ENCODE measurements around the gene NUFIP1.
A peak's percentile ranks its signal among the peaks of the same experiment; 100 is the strongest.
"Not testable (repeated sequence)": the region's sequence is repeated elsewhere in the genome, so short reads cannot be mapped to it uniquely, and the experiment has no call there.

The NUFIP1 gene

GRCh38 chr13:44919104-44919804 is 70.0 kb downstream of the NUFIP1 start:
- DNase-seq = no peak

GRCh38 chr13:44918326-44919103 is 70.8 kb downstream of the NUFIP1 start:
- DNase-seq = peak; percentile 87

GRCh38 chr13:44917589-44918325 is 71.5 kb downstream of the NUFIP1 start:
- peak; percentile 96 for DNase-seq

GRCh38 chr13:44912278-44913016 is 76.8 kb downstream of the NUFIP1 start:
- DNase-seq = no peak

GRCh38 chr13:44908712-44909111 is 80.6 kb downstream of the NUFIP1 start:
- DNase-seq = no peak

GRCh38 chr13:44908266-44908665 is 81.0 kb downstream of the NUFIP1 start:
- DNase-seq = no peak

- DNase-seq = no peak
Measured at GRCh38 chr13:44906713-44907112, 82.6 kb downstream of the NUFIP1 start.

- DNase-seq = no peak
Measured at GRCh38 chr13:44906230-44906629, 83.0 kb downstream of the NUFIP1 start.

GRCh38 chr13:44905556-44905955 is 83.7 kb downstream of the NUFIP1 start:
- DNase-seq = no peak

- DNase-seq = peak; percentile 26
Measured at GRCh38 chr13:44904967-44905366, 84.3 kb downstream of the NUFIP1 start.

- DNase-seq = no peak
Measured at GRCh38 chr13:44903574-44903985, 85.7 kb downstream of the NUFIP1 start.

- DNase-seq = no peak
Measured at GRCh38 chr13:44902738-44903137, 86.5 kb downstream of the NUFIP1 start.

GRCh38 chr13:44899967-44900366 is 89.3 kb downstream of the NUFIP1 start:
- no peak for DNase-seq

GRCh38 chr13:44898308-44898707 is 91.0 kb downstream of the NUFIP1 start:
- not testable (repeated sequence) for DNase-seq

- no peak for DNase-seq
Measured at GRCh38 chr13:44895953-44896335, 93.3 kb downstream of the NUFIP1 start.

GRCh38 chr13:44895264-44895952 is 93.9 kb downstream of the NUFIP1 start:
- no peak for DNase-seq

GRCh38 chr13:44894001-44894770 is 95.1 kb downstream of the NUFIP1 start:
- no peak for DNase-seq
